H9 (cell line): ENCODE data around the gene IFITM1. TPM values are rescaled to one million over a fixed set of nuclear protein-coding genes. Genes with fewer than 3 reads are reported as not detected.

ENCODE experiments used
- DNase-seq: peaks from one replicate; pipeline ENCODE4 v3.0.0-alpha.2; 2017
- H2AFZ ChIP-seq: one replicate; pipeline ENCODE4 v1.6.1; 2013; ENCODE audit warnings: mild to moderate bottlenecking, low read length, control low read depth, moderate library complexity
- H2AK5ac ChIP-seq: 2 replicates; pipeline ENCODE4 v1.6.1; 2013; ENCODE audit warnings: low read length, control low read depth, mixed read lengths; ENCODE audit not compliant: insufficient read length
- H2BK120ac ChIP-seq: one replicate; pipeline ENCODE4 v1.6.1; 2013; ENCODE audit warnings: low read depth, mild to moderate bottlenecking, low read length, control low read depth, inconsistent platforms; ENCODE audit not compliant: poor library complexity, severe bottlenecking
- H2BK12ac ChIP-seq: 2 replicates; pipeline ENCODE4 v1.6.1; 2013; ENCODE audit warnings: low read length, control low read depth, mixed read lengths, low read depth; ENCODE audit not compliant: insufficient read length
- H2BK15ac ChIP-seq: 2 replicates; pipeline ENCODE4 v1.6.1; 2013; ENCODE audit warnings: low read depth, low read length, control low read depth
- H2BK20ac ChIP-seq: one replicate; pipeline ENCODE4 v1.6.1; 2013; ENCODE audit warnings: low read depth, mild to moderate bottlenecking, low read length, control low read depth, inconsistent platforms; ENCODE audit not compliant: poor library complexity, severe bottlenecking
- H2BK5ac ChIP-seq: 2 replicates; pipeline ENCODE4 v1.6.1; 2013; ENCODE audit warnings: low read length, control low read depth, mixed read lengths; ENCODE audit not compliant: insufficient read length
- H3K14ac ChIP-seq: 2 replicates; pipeline ENCODE4 v1.6.1; 2013; ENCODE audit warnings: low read length, control low read depth; ENCODE audit not compliant: insufficient read depth
- H3K18ac ChIP-seq: 2 replicates; pipeline ENCODE4 v1.6.1; 2013; ENCODE audit warnings: low read depth, mild to moderate bottlenecking, mixed read lengths, low read length, control low read depth; ENCODE audit not compliant: insufficient read length
- H3K23ac ChIP-seq: 2 replicates; pipeline ENCODE4 v1.6.1; 2013; ENCODE audit warnings: low read length, control low read depth, mixed read lengths, low read depth; ENCODE audit not compliant: insufficient read length
- H3K23me2 ChIP-seq: 2 replicates; pipeline ENCODE4 v1.6.1; 2013; ENCODE audit warnings: low read depth, mild to moderate bottlenecking, mixed read lengths, low read length, control low read depth; ENCODE audit not compliant: insufficient read length, poor library complexity, severe bottlenecking
- H3K27ac ChIP-seq: 2 replicates; pipeline ENCODE4 v1.5.1; 2013; ENCODE audit warnings: low read length, control low read depth, mixed read lengths, low read depth; ENCODE audit not compliant: insufficient read length
- H3K27me3 ChIP-seq: 2 replicates; pipeline ENCODE4 v1.6.1; 2013; ENCODE audit warnings: low read length, control low read depth, inconsistent platforms; ENCODE audit not compliant: insufficient read depth
- H3K4ac ChIP-seq: 2 replicates; pipeline ENCODE4 v1.6.1; 2013; ENCODE audit warnings: low read depth, mild to moderate bottlenecking, control low read depth, inconsistent platforms, low read length, moderate library complexity
- H3K4me1 ChIP-seq: 2 replicates; pipeline ENCODE4 v1.6.1; 2013; ENCODE audit warnings: low read length, control low read depth, inconsistent platforms; ENCODE audit not compliant: insufficient read depth
- H3K4me2 ChIP-seq: 2 replicates; pipeline ENCODE4 v1.6.1; 2013; ENCODE audit warnings: low read length, control low read depth, mixed read lengths; ENCODE audit not compliant: insufficient read length, insufficient read depth
- H3K56ac ChIP-seq: 2 replicates; pipeline ENCODE4 v1.6.1; 2013; ENCODE audit warnings: low read depth, mild to moderate bottlenecking, mixed read lengths, low read length, control low read depth; ENCODE audit not compliant: insufficient read length
- H3K79me1 ChIP-seq: 2 replicates; pipeline ENCODE4 v1.6.1; 2013; ENCODE audit warnings: low read depth, mild to moderate bottlenecking, moderate library complexity, low read length, control low read depth, inconsistent platforms; ENCODE audit not compliant: insufficient read depth, poor library complexity, severe bottlenecking
- H3K79me2 ChIP-seq: 2 replicates; pipeline ENCODE4 v1.6.1; 2013; ENCODE audit warnings: low read length, control low read depth, inconsistent platforms; ENCODE audit not compliant: insufficient read depth
- H3K9ac ChIP-seq: 2 replicates; pipeline ENCODE4 v1.6.1; 2013; ENCODE audit warnings: low read length, control low read depth, mixed read lengths; ENCODE audit not compliant: insufficient read length; ENCODE audit errors: extremely low read depth
- H3K9me3 ChIP-seq: one replicate; pipeline ENCODE4 v1.6.1; 2013; ENCODE audit warnings: low read depth, low read length, inconsistent platforms; ENCODE audit not compliant: control insufficient read depth
- H3T11ph ChIP-seq: one replicate; pipeline ENCODE4 v1.6.1; 2013; ENCODE audit warnings: mild to moderate bottlenecking, low read length, control low read depth, inconsistent platforms
- H4K20me1 ChIP-seq: one replicate; pipeline ENCODE4 v1.6.1; 2013; ENCODE audit not compliant: control insufficient read depth, insufficient read length, insufficient read depth
- H4K5ac ChIP-seq: 2 replicates; pipeline ENCODE4 v1.6.1; 2013; ENCODE audit warnings: low read depth, mild to moderate bottlenecking, mixed read lengths, low read length, control low read depth; ENCODE audit not compliant: insufficient read length
- H4K8ac ChIP-seq: replicated peaks from 2 replicates; pipeline ENCODE4 v1.6.1; 2013; ENCODE audit warnings: low read length, control low read depth, mixed read lengths, low read depth; ENCODE audit not compliant: insufficient read length
- H4K91ac ChIP-seq: 2 replicates; pipeline ENCODE4 v1.6.1; 2013; ENCODE audit warnings: low read depth, mild to moderate bottlenecking, moderate library complexity, mixed read lengths, low read length, control low read depth; ENCODE audit not compliant: insufficient read length
- H3K27ac Mint-ChIP-seq, 3 experiments: 2 replicates in 2 of 3; 3 replicates in 1 of 3; pipeline ENCODE4 v1.8.0; 2020 to 2021; ENCODE audit warnings: mixed read lengths in 3 of 3, mild to moderate bottlenecking in 1 of 3, moderate library complexity in 1 of 3
- H3K27me3 Mint-ChIP-seq: 2 replicates; pipeline ENCODE4 v1.8.0; 2021; ENCODE audit warnings: low read depth, mild to moderate bottlenecking, moderate library complexity, mixed read lengths
- H3K36me3 Mint-ChIP-seq, 3 experiments: 2 replicates in 2 of 3; 3 replicates in 1 of 3; pipeline ENCODE4 v1.8.0; 2020 to 2021; ENCODE audit warnings: low read depth in 3 of 3, mixed read lengths in 3 of 3; ENCODE audit not compliant: insufficient read depth in 1 of 3
- H3K4me1 Mint-ChIP-seq, 2 experiments: 2 replicates each; pipeline ENCODE4 v1.8.0; 2020; ENCODE audit warnings: mixed read lengths in 2 of 2
- H3K4me3 Mint-ChIP-seq, 2 experiments: 2 replicates in 1 of 2; 3 replicates in 1 of 2; pipeline ENCODE4 v1.8.0; 2020 to 2021; ENCODE audit warnings: mild to moderate bottlenecking in 2 of 2, mixed read lengths in 2 of 2, moderate library complexity in 1 of 2
- H3K9me3 Mint-ChIP-seq, 2 experiments: 2 replicates in 1 of 2; 3 replicates in 1 of 2; pipeline ENCODE4 v1.8.0; 2020; ENCODE audit warnings: mild to moderate bottlenecking in 2 of 2, mixed read lengths in 2 of 2, moderate library complexity in 1 of 2
- CTCF ChIP-seq: fragments of 200-600 bp; sonication (generic); conservative IDR thresholded peaks from 3 replicates; pipeline ENCODE4 v1.8.0; 2021; ENCODE audit warnings: antibody characterized with exemption, mild to moderate bottlenecking
- WGBS: extraction: QIAGEN DNeasy Blood & Tissue Kit; methylation state at CpG from one replicate; pipeline ENCODE4 v1.1.7; 2013; ENCODE audit warnings: missing lambda C conversion rate, low lambda C conversion rate, mixed read lengths; ENCODE audit not compliant: insufficient read length; ENCODE audit errors: extremely low coverage; 5-methylcytosine and 5-hydroxymethylcytosine counted together
- total RNA-seq: library from RNA; stranded (reverse); gene quantifications from 2 replicates; pipeline ENCODE4 v1.2.1, GENCODE V29; 2021

Gene IFITM1
- total RNA-seq, 1 experiment from 2014 or later = 500 TPM

- Histone ChIP-seq H2BK12ac (no peak overlapping the region), H3K56ac (no peak overlapping the region)
These were observed 16.0 kb downstream of the IFITM1 start for GRCh38 chr11:329886-330253.

More at GRCh38 chr11:329886-330253, 16.0 kb downstream of the IFITM1 start:
- Histone ChIP-seq H3K4me2 (no peak overlapping the region), H4K5ac (no peak overlapping the region), H3K79me2 (no peaks in the 10 kb centered on the region), H3T11ph (no peak overlapping the region), H3K27ac (no peak overlapping the region), H2BK20ac (no peak overlapping the region), H3K9ac (no peak overlapping the region), H3K4me1 (no peaks in the 10 kb centered on the region; the same call in 1 of the 2 replicates), H4K20me1 (no peaks in the 10 kb centered on the region), H2BK15ac (no peak overlapping the region), H2BK120ac (no peak overlapping the region), H4K8ac (no peak overlapping the region), H3K4ac (no peak overlapping the region), H3K14ac (no peak overlapping the region), H3K18ac (no peak overlapping the region), H2AK5ac (no peak overlapping the region), H2AFZ (no peak overlapping the region), H3K23ac (no peak overlapping the region), H4K91ac (no peak overlapping the region), H3K9me3 (no peaks in the 10 kb centered on the region), H2BK5ac (no peak overlapping the region), H3K23me2 (no peaks in the 10 kb centered on the region), H3K27me3 (no peaks in the 10 kb centered on the region), H3K79me1 (no peaks in the 10 kb centered on the region)
- Mint-ChIP-seq H3K27me3 (peaks cover 3% of the 10 kb centered on the region), H3K9me3 (peaks cover 21 to 25% of the 10 kb centered on the region in 2 experiments), H3K4me1 (peaks cover 29 to 37% of the 10 kb centered on the region in 2 experiments), H3K36me3 (peaks cover 4 to 38% (median 13%) of the 10 kb centered on the region in 3 experiments; a peak in 6 of 7 replicates), H3K4me3 (0 out of 5 replicates have a peak overlapping the region, but pooled peaks of 1 of the 2 experiments have one; percentile 31), H3K27ac (no peak overlapping the region)
- WGBS = no CpG with 5 or more reads among the region's 2 CpGs
- TF ChIP-seq CTCF = no peak
- DNase-seq = no peak
